Right atrium auricular region (tissue), 2 donors: ENCODE data around the gene HEATR5B. TPM values are rescaled to one million over a fixed set of nuclear protein-coding genes. Genes with fewer than 3 reads are reported as not detected.

Source experiments
- DNase-seq: peaks from one replicate; pipeline ENCODE4 v3.0.0-alpha.2; 2019; ENCODE audit warnings: low spot score
- H3K27ac ChIP-seq, 2 donors: fragments of 200-600 bp; sonication (generic); 1 replicate in 1 of 2; 2 replicates in 1 of 2; pipeline ENCODE4 v1.5.1; 2016 to 2019
- H3K27me3 ChIP-seq, 2 donors: fragments of 200-600 bp; sonication (generic); one replicate each; pipeline versions ENCODE4 v1.5.1 to v1.6.0; 2017 to 2019
- H3K36me3 ChIP-seq: fragments of 200-600 bp; sonication (generic); one replicate; pipeline ENCODE4 v1.5.1; 2016
- H3K4me1 ChIP-seq, 2 donors: fragments of 200-600 bp; sonication (generic); one replicate each; pipeline versions ENCODE4 v1.5.1 to v1.6.0; 2017 to 2019
- H3K4me3 ChIP-seq, 2 donors: fragments of 200-600 bp; sonication (generic); 1 replicate in 1 of 2; 2 replicates in 1 of 2; pipeline ENCODE4 v1.5.1; 2017 to 2019; ENCODE audit warnings: mild to moderate bottlenecking in 1 of 2, moderate library complexity in 1 of 2
- H3K9me3 ChIP-seq, 2 donors: fragments of 200-600 bp; sonication (generic); one replicate each; pipeline ENCODE4 v1.5.1; 2019
- CTCF ChIP-seq, 2 donors: fragments of 200-600 bp; sonication (generic); IDR thresholded peaks; one replicate each; pipeline ENCODE4 v1.5.1; 2019; ENCODE audit warnings: antibody characterized with exemption in 2 of 2
- total RNA-seq, 2 donors: library from RNA; depleted of rRNA; stranded (reverse); fragments of >200 nt; gene quantifications; one replicate each; pipeline ENCODE4 v1.1.0, GENCODE V29; 2016

The HEATR5B gene
- total RNA-seq: 10 to 100 TPM; 16.4 to 17.6 TPM

- Histone ChIP-seq H3K36me3 (peaks cover 7% of the 10 kb centered on the region), H3K27ac (peak within 1 kb of the TSS; percentile 80 to 87), H3K9me3 (no peaks in the 10 kb centered on the region), H3K27me3 (no peaks in the 10 kb centered on the region), H3K4me1 (peaks cover 0 to 24% of the 10 kb centered on the region in 2 donors), H3K4me3 (peak within 1 kb of the TSS; percentile 72 to 80)
- no peak for TF ChIP-seq CTCF (IDR thresholded peaks at IDR 0.05)
- DNase-seq: peak; percentile 96
These were observed at the start of gene HEATR5B, which contains the start of gene GPATCH11 for GRCh38 chr2:37083873-37084794. Gene HEATR5B, minus strand, starts transcription at chr2:37084372. Its CDS starts 958 bp downstream, at chr2:37083414. Gene GPATCH11, plus strand, starts transcription at chr2:37084518. Its CDS starts 3,864 bp downstream, at chr2:37088382.

GRCh38 chr2:37132914-37133313, 48.7 kb upstream of the HEATR5B start:
- Histone ChIP-seq H3K27me3 (no peaks in the 10 kb centered on the region), H3K36me3 (peaks cover 62% of the 10 kb centered on the region), H3K9me3 (no peaks in the 10 kb centered on the region), H3K4me1 (no peaks in the 10 kb centered on the region), H3K4me3 (no peak overlapping the region), H3K27ac (no peak overlapping the region)
- no peak for DNase-seq
- TF ChIP-seq CTCF (IDR thresholded peaks at IDR 0.05): no peak

- no peak overlapping the region for H3K4me3 ChIP-seq
- H3K27me3 ChIP-seq: no peaks in the 10 kb centered on the region
- no peak for TF ChIP-seq CTCF (IDR thresholded peaks at IDR 0.05)
- H3K4me1 ChIP-seq: no peaks in the 10 kb centered on the region
- DNase-seq: no peak
- H3K27ac ChIP-seq: no peak overlapping the region
- peaks cover 35% of the 10 kb centered on the region for H3K36me3 ChIP-seq
- H3K9me3 ChIP-seq: no peaks in the 10 kb centered on the region
These were observed 41.2 kb upstream of the HEATR5B start for GRCh38 chr2:37125416-37125815.

GRCh38 chr2:37119157-37119556, 35.0 kb upstream of the HEATR5B start:
- no peaks in the 10 kb centered on the region for H3K4me1 ChIP-seq
- H3K9me3 ChIP-seq: no peaks in the 10 kb centered on the region
- peaks cover 44% of the 10 kb centered on the region for H3K36me3 ChIP-seq
- no peak for DNase-seq
- H3K27me3 ChIP-seq: no peaks in the 10 kb centered on the region
- H3K27ac ChIP-seq: no peak overlapping the region
- TF ChIP-seq CTCF (IDR thresholded peaks at IDR 0.05): no peak
- no peak overlapping the region for H3K4me3 ChIP-seq

- no peak overlapping the region for H3K27ac ChIP-seq
- no peak for DNase-seq
- H3K36me3 ChIP-seq: peaks cover 38% of the 10 kb centered on the region
- no peaks in the 10 kb centered on the region for H3K4me1 ChIP-seq
- H3K9me3 ChIP-seq: no peaks in the 10 kb centered on the region
- no peak for TF ChIP-seq CTCF (IDR thresholded peaks at IDR 0.05)
- H3K4me3 ChIP-seq: no peak overlapping the region
- H3K27me3 ChIP-seq: no peaks in the 10 kb centered on the region
These were observed 33.4 kb upstream of the HEATR5B start for GRCh38 chr2:37117566-37117965.
